Measurements from ENCODE around the gene NT5C3B. TPM values are rescaled to one million over a fixed set of nuclear protein-coding genes. Genes with fewer than 3 reads are reported as not detected.

NT5C3B gene
- total RNA-seq, 1 experiment from 2014 or later = 118 TPM

GRCh38 chr17:41794540-41794975 lies 41.5 kb downstream of the NT5C3B start:
- Histone ChIP-seq H3K27ac (ENCODE audit: low read length) (peak overlapping the region; percentile 90), H3K4me1 (ENCODE audit: control insufficient read depth, insufficient read depth, low read length) (peaks cover 46% of the 10 kb centered on the region), H3K4me3 (ENCODE audit: low read depth in 2 of 2, low read length in 2 of 2) (no peak overlapping the region), H3K9me3 (ENCODE audit: control insufficient read depth, insufficient read depth, low read depth, low read length) (no peaks in the 10 kb centered on the region), H3K27me3 (ENCODE audit: control insufficient read depth, insufficient read depth, low read length) (no peaks in the 10 kb centered on the region), H3K36me3 (ENCODE audit: control insufficient read depth, insufficient read depth, low read length) (no peaks in the 10 kb centered on the region)
- ATAC-seq = no peak
- intact Hi-C loops (cut with micrococcal nuclease; ENCODE audit: unreplicated experiment) = no loop called here
- POLR2A ChIA-PET = no interaction called here
- TF ChIP-seq CTCF (IDR thresholded peaks at IDR 0.05) (no peak), POLR2AphosphoS5 (IDR thresholded peaks at IDR 0.05; ENCODE audit: low read depth, low read length) (no peak)
- CTCF ChIA-PET = interaction anchor here (1.0 to 1.6 kb wide), 2 partner anchors 8 to 37 kb away, joined by 4 to 5 read pairs; partner anchors contain the start of gene JUP
- BruUV-seq (replicated peaks) = no TSS peak
- in situ Hi-C loops (cut with HindIII; ENCODE audit: low pct_unique_long_range_greater_than_20kb, low sequenced_read_pairs) = no loop called here
- DNase-seq (ENCODE audit: low read depth, low spot score) = no peak

- CTCF ChIA-PET = interaction anchor here (1.0 to 1.6 kb wide), 3 partner anchors 7 to 36 kb away, joined by 3 to 5 read pairs (median 4); partner anchors contain the start of gene JUP
- H3K4me1 ChIP-seq (ENCODE audit: control insufficient read depth, insufficient read depth, low read length) = peaks cover 46% of the 10 kb centered on the region
- H3K4me3 ChIP-seq (ENCODE audit: low read depth in 2 of 2, low read length in 2 of 2) = peak overlapping the region; percentile 11 to 45; a peak in 3 of 4 replicates
Measured at GRCh38 chr17:41793784-41794539, 42.1 kb downstream of the NT5C3B start.

More at GRCh38 chr17:41793784-41794539, 42.1 kb downstream of the NT5C3B start:
- Histone ChIP-seq H3K27ac (ENCODE audit: low read length) (peak overlapping the region; percentile 90), H3K27me3 (ENCODE audit: control insufficient read depth, insufficient read depth, low read length) (no peaks in the 10 kb centered on the region), H3K36me3 (ENCODE audit: control insufficient read depth, insufficient read depth, low read length) (no peaks in the 10 kb centered on the region), H3K9me3 (ENCODE audit: control insufficient read depth, insufficient read depth, low read depth, low read length) (no peaks in the 10 kb centered on the region)
- in situ Hi-C loops (cut with HindIII; ENCODE audit: low pct_unique_long_range_greater_than_20kb, low sequenced_read_pairs) = no loop called here
- intact Hi-C loops (cut with micrococcal nuclease; ENCODE audit: unreplicated experiment) = no loop called here
- POLR2A ChIA-PET = interaction anchor here (1.4 kb wide), 1 partner anchor 16 kb away, joined by 3 read pairs; no protein-coding TSS in a partner anchor
- DNase-seq (ENCODE audit: low read depth, low spot score) = no peak
- no TSS peak for BruUV-seq (replicated peaks)
- ATAC-seq = no peak; the same call in 1 of the 2 replicates
- TF ChIP-seq POLR2AphosphoS5 (IDR thresholded peaks at IDR 0.05; ENCODE audit: low read depth, low read length) (no peak), SIN3A (IDR thresholded peaks at IDR 0.05; ENCODE audit: borderline replicate concordance, insufficient read depth, low read depth, low read length) (no peak), TCF7L2 (IDR thresholded peaks at IDR 0.05; ENCODE audit: low read depth, low read length) (0 out of 2 replicates have a peak, but pooled peaks have one; percentile 27), CTCF (IDR thresholded peaks at IDR 0.05) (no peak)
